ENCODE results near the gene YIPF7. TPM values are rescaled to one million over a fixed set of nuclear protein-coding genes. Genes with fewer than 3 reads are reported as not detected.

Gene YIPF7
- total RNA-seq, 4 donors from 2014 or later, result not detected

DNA sequence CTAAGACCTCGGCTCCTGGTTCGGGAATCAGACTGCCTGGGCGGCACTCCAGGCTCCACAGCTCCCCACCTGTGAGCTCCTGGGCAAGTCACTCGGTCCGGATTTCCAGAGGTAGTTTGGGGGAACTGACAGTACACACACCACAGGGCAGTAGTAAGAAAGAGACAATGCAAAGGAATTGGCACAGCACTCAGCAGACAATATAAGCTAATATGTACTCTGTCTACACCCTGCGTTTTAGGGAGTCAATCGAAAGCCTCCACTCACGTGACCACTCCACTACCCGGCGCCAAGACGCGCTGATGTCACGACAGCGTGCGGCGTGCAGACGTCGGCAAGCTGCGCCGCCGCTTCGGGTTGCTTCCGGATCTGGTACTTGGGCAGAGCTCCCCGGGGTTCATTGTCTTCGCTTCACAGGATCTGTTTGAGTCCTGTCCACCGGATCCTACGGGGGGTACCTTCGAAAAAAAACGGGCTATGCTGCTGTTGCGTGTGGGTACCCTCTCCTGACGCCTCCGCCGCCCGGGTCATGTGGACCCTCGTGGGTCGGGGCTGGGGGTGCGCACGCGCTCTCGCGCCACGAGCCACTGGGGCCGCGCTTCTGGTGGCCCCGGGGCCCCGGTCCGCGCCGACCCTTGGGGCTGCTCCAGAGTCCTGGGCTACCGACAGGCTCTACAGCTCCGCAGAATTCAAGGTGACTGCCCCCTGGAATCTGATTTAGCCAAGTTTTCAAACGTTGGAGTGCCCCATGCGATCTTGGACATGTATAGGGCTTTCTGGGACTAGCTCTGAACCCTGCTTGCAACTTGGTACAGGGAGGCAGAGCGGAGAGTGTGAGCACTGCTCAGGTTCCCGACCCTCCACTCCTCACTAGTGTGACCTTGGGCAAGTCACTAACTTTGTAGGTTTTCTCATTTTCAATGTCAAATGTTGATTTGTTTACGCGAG is 26.9 kb upstream of the YIPF7 start, which contains the start of gene GUF1:
Gene GUF1 (plus strand): TSS at position 327 of the 948 bp plus-strand sequence. CDS start 203 bp downstream, at position 530.
- peaks cover 0 to 19% of the 10 kb centered on the region in 2 donors for H3K36me3 ChIP-seq
- TF ChIP-seq EP300 (IDR thresholded peaks at IDR 0.05) (no peak), POLR2A (IDR thresholded peaks at IDR 0.05) (peak; percentile 32 to 58), POLR2AphosphoS5 (IDR thresholded peaks at IDR 0.05) (peak; percentile 85)
- TF ChIP-seq, protein P1, sequence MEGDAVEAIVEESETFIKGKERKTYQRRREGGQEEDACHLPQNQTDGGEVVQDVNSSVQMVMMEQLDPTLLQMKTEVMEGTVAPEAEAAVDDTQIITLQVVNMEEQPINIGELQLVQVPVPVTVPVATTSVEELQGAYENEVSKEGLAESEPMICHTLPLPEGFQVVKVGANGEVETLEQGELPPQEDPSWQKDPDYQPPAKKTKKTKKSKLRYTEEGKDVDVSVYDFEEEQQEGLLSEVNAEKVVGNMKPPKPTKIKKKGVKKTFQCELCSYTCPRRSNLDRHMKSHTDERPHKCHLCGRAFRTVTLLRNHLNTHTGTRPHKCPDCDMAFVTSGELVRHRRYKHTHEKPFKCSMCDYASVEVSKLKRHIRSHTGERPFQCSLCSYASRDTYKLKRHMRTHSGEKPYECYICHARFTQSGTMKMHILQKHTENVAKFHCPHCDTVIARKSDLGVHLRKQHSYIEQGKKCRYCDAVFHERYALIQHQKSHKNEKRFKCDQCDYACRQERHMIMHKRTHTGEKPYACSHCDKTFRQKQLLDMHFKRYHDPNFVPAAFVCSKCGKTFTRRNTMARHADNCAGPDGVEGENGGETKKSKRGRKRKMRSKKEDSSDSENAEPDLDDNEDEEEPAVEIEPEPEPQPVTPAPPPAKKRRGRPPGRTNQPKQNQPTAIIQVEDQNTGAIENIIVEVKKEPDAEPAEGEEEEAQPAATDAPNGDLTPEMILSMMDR (IDR thresholded peaks at IDR 0.05), result no peak
- H3K4me1 ChIP-seq, result peaks cover 5 to 35% (median 7%) of the 10 kb centered on the region in 3 donors
- peak; percentile 99 for ATAC-seq
- peak within 1 kb of the TSS; percentile 82 to 94 for H3K4me3 ChIP-seq
- 0% methylated on average over 3 to 7 of the region's 57 CpGs for WGBS, 2 donors (ENCODE audit: low coverage in 1 of 2)
- H3K27me3 ChIP-seq, result no peaks in the 10 kb centered on the region
- H3K9me3 ChIP-seq, result no peaks in the 10 kb centered on the region
- H3K27ac ChIP-seq, result peak within 1 kb of the TSS; percentile 85 to 95 (median 90)

DNA sequence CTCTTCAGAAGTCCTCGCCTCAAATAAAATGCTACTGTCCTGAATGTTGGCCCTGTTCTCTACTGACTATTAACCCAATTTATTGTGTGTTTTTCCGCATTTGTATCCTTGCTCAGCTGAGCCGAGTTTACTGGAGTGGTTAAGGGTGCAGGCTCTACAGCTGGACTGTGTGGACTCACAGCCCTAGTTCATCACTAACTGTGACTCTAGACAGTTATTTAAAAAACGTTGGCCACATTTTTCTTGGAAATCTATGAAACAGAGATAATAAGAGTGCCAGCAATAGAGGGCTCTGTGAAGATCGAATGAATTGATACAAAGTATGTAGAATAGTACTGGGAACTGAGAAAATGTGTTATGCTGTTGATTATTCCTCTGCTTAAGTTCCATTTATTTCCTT is 23.9 kb upstream of the YIPF7 start:
- no peaks in the 10 kb centered on the region for H3K9me3 ChIP-seq
- no peaks in the 10 kb centered on the region for H3K27me3 ChIP-seq
- 62 to 100% methylated on average over 3 to 5 of the region's 5 CpGs for WGBS, 2 donors (ENCODE audit: low coverage in 1 of 2)
- H3K27ac ChIP-seq, result no peak overlapping the region
- peaks cover 5 to 23% (median 7%) of the 10 kb centered on the region in 3 donors for H3K4me1 ChIP-seq
- H3K4me3 ChIP-seq, result no peak overlapping the region
- TF ChIP-seq POLR2AphosphoS5 (IDR thresholded peaks at IDR 0.05), result no peak
- no peak for TF ChIP-seq POLR2A (IDR thresholded peaks at IDR 0.05)
- TF ChIP-seq, protein P1 (IDR thresholded peaks at IDR 0.05), result no peak
- TF ChIP-seq EP300 (IDR thresholded peaks at IDR 0.05), result no peak
- no peaks in the 10 kb centered on the region for H3K36me3 ChIP-seq
- ATAC-seq, result no peak

DNA sequence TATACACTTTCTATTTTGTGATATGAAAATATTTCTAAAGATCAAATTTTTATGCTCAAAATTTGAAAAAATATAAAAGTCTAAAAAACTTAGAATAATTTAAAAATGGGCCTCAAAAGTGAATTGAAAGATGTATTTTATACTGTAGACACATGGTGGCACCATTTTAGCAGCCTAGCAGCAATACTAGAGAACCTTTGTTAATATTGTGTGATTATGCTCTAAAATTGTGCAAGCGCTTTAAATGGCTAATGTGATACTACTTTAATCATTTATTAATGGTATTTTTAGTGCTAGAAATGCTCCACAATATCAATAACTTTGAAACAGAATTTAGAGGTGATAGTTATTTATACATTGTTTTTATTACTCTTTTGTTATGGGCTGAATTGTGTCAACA is 23.0 kb upstream of the YIPF7 start:
- H3K27ac ChIP-seq, result no peak overlapping the region
- H3K9me3 ChIP-seq, result no peaks in the 10 kb centered on the region
- H3K4me1 ChIP-seq, result peaks cover 3 to 14% (median 5%) of the 10 kb centered on the region in 3 donors
- H3K27me3 ChIP-seq, result no peaks in the 10 kb centered on the region
- WGBS, 2 donors (ENCODE audit: low coverage in 1 of 2), result 64 to 73% methylated on average over 1 of the region's 1 CpG
- H3K36me3 ChIP-seq, result no peaks in the 10 kb centered on the region
- TF ChIP-seq EP300 (IDR thresholded peaks at IDR 0.05) (no peak), POLR2AphosphoS5 (IDR thresholded peaks at IDR 0.05) (no peak), POLR2A (IDR thresholded peaks at IDR 0.05) (no peak)
- TF ChIP-seq, protein P1 (IDR thresholded peaks at IDR 0.05), result no peak
- no peak for ATAC-seq
- H3K4me3 ChIP-seq, result no peak overlapping the region

DNA sequence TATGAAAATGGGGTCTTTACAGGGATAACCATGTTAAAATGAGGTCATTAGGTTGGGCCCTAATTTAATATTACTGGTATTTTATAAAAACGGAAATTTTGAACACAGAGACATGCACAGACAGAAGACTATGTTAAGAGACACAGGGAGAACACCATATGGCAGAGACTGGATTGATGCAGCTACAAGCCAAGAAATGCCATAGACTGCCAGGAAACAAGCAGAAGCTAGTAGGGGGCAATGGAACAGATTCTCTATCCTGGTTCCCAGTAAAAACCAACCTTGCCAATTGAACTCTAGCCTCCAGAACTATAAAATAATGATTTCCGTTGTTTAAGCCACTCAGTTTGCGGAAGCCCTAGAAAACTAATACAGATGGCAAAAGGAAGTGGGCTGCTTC is 20.2 kb upstream of the YIPF7 start:
- Histone ChIP-seq H3K27ac (no peak overlapping the region), H3K36me3 (no peaks in the 10 kb centered on the region), H3K9me3 (no peaks in the 10 kb centered on the region), H3K4me3 (no peak overlapping the region), H3K27me3 (no peaks in the 10 kb centered on the region), H3K4me1 (no peaks in the 10 kb centered on the region)
- no peak for ATAC-seq
- TF ChIP-seq EP300 (IDR thresholded peaks at IDR 0.05) (no peak), POLR2A (IDR thresholded peaks at IDR 0.05) (no peak), POLR2AphosphoS5 (IDR thresholded peaks at IDR 0.05) (no peak)
- TF ChIP-seq, protein P1 (IDR thresholded peaks at IDR 0.05), result no peak
- WGBS, 2 donors (ENCODE audit: low coverage in 1 of 2), result 93 to 100% methylated on average over 2 to 3 of the region's 3 CpGs
